Activated CD8-positive, alpha-beta memory T cell treated with anti-CD3 and anti-CD28 coated beads, Interleukin-2, amount 10 ng/mL, durations not matched to agents 7 days and 5 days (primary cell): ENCODE data around the gene OPCML. TPM values are rescaled to one million over a fixed set of nuclear protein-coding genes. Genes with fewer than 3 reads are reported as not detected.

ENCODE experiments used
- ATAC-seq: fragments of 150-1000 bp; cut with Tn5 transposase; one replicate; pipeline ENCODE4 v1.10.0; 2021; ENCODE audit warnings: moderate library complexity
- CTCF ChIA-PET: fragments of 350-600 bp; sonication (Branson Sonifier 250); formaldehyde crosslinking; loops from one replicate; lab custom pipeline; 2021; ENCODE audit warnings: antibody characterized with exemption; lab: Charles Lee
- DNase-seq: peaks from one replicate; pipeline ENCODE4 v3.0.0-alpha.2; 2020
- H3K27ac Mint-ChIP-seq: one replicate; pipeline ENCODE4 v1.8.0; 2021; ENCODE audit warnings: mild to moderate bottlenecking, mixed read lengths
- H3K27me3 Mint-ChIP-seq: one replicate; pipeline ENCODE4 v1.8.0; 2021; ENCODE audit warnings: mixed read lengths
- H3K36me3 Mint-ChIP-seq: one replicate; pipeline ENCODE4 v1.8.0; 2021; ENCODE audit warnings: mild to moderate bottlenecking, mixed read lengths
- H3K4me1 Mint-ChIP-seq: one replicate; pipeline ENCODE4 v1.8.0; 2021; ENCODE audit warnings: mixed read lengths
- H3K4me3 Mint-ChIP-seq: one replicate; pipeline ENCODE4 v1.8.0; 2021; ENCODE audit warnings: mild to moderate bottlenecking, moderate library complexity, mixed read lengths
- H3K9me3 Mint-ChIP-seq: one replicate; pipeline ENCODE4 v1.8.0; 2022; ENCODE audit warnings: low read depth, mixed read lengths
- total RNA-seq, 2 experiments: library from RNA; stranded (reverse); gene quantifications; one replicate each; pipeline ENCODE4 v1.2.3, GENCODE V29; 2021

The OPCML gene
- total RNA-seq, 2 experiments from 2014 or later: not detected

- no peak for DNase-seq
- Mint-ChIP-seq H3K4me3 (no peak overlapping the region), H3K27ac (no peak overlapping the region), H3K27me3 (no peaks in the 10 kb centered on the region), H3K36me3 (no peaks in the 10 kb centered on the region), H3K4me1 (no peaks in the 10 kb centered on the region), H3K9me3 (no peaks in the 10 kb centered on the region)
- no peak for ATAC-seq
- CTCF ChIA-PET: no interaction called here
These were observed 20.6 kb upstream of the OPCML start for GRCh38 chr11:133552938-133553337.

GRCh38 chr11:133551064-133551463 lies 18.8 kb upstream of the OPCML start:
- DNase-seq (no peak), ATAC-seq (no peak)
- no peaks in the 10 kb centered on the region for H3K27me3 Mint-ChIP-seq
- H3K4me3 Mint-ChIP-seq: no peak overlapping the region
- CTCF ChIA-PET: no interaction called here
- peaks cover 2% of the 10 kb centered on the region for H3K9me3 Mint-ChIP-seq
- H3K36me3 Mint-ChIP-seq: no peaks in the 10 kb centered on the region
- H3K27ac Mint-ChIP-seq: no peak overlapping the region
- no peaks in the 10 kb centered on the region for H3K4me1 Mint-ChIP-seq

- CTCF ChIA-PET: no interaction called here
- Mint-ChIP-seq H3K4me1 (no peaks in the 10 kb centered on the region), H3K27me3 (no peaks in the 10 kb centered on the region), H3K27ac (no peak overlapping the region), H3K9me3 (peaks cover 2% of the 10 kb centered on the region), H3K4me3 (no peak overlapping the region), H3K36me3 (no peaks in the 10 kb centered on the region)
- ATAC-seq (no peak), DNase-seq (no peak)
These were observed 17.5 kb upstream of the OPCML start for GRCh38 chr11:133549826-133550225.

GRCh38 chr11:133548641-133549040 lies 16.3 kb upstream of the OPCML start:
- H3K27ac Mint-ChIP-seq: no peak overlapping the region

GRCh38 chr11:133547808-133548494 lies 15.7 kb upstream of the OPCML start:
- Mint-ChIP-seq H3K36me3 (no peaks in the 10 kb centered on the region), H3K9me3 (peaks cover 2% of the 10 kb centered on the region), H3K27ac (no peak overlapping the region), H3K4me1 (no peaks in the 10 kb centered on the region), H3K27me3 (no peaks in the 10 kb centered on the region), H3K4me3 (no peak overlapping the region)
- CTCF ChIA-PET: no interaction called here
- no peak for DNase-seq
- no peak for ATAC-seq

More at GRCh38 chr11:133548641-133549040, 16.3 kb upstream of the OPCML start:
- Mint-ChIP-seq H3K27me3 (no peaks in the 10 kb centered on the region), H3K36me3 (no peaks in the 10 kb centered on the region), H3K4me1 (no peaks in the 10 kb centered on the region), H3K4me3 (no peak overlapping the region), H3K9me3 (peaks cover 2% of the 10 kb centered on the region)
- ATAC-seq (no peak), DNase-seq (no peak)
- CTCF ChIA-PET: no interaction called here

- Mint-ChIP-seq H3K4me1 (no peaks in the 10 kb centered on the region), H3K27ac (no peak overlapping the region), H3K27me3 (no peaks in the 10 kb centered on the region), H3K36me3 (no peaks in the 10 kb centered on the region), H3K4me3 (no peak overlapping the region), H3K9me3 (peaks cover 2% of the 10 kb centered on the region)
- CTCF ChIA-PET: no interaction called here
- ATAC-seq (no peak), DNase-seq (no peak)
These were observed 13.0 kb upstream of the OPCML start for GRCh38 chr11:133545199-133545803.

GRCh38 chr11:133541720-133542095 lies 9.4 kb upstream of the OPCML start:
- Mint-ChIP-seq H3K27ac (no peak overlapping the region), H3K36me3 (no peaks in the 10 kb centered on the region), H3K27me3 (no peaks in the 10 kb centered on the region), H3K9me3 (no peaks in the 10 kb centered on the region), H3K4me3 (no peak overlapping the region), H3K4me1 (no peaks in the 10 kb centered on the region)
- DNase-seq (no peak), ATAC-seq (no peak)
- CTCF ChIA-PET: no interaction called here

GRCh38 chr11:133541021-133541719 lies 8.9 kb upstream of the OPCML start:
- CTCF ChIA-PET: no interaction called here
- ATAC-seq: no peak
- no peaks in the 10 kb centered on the region for H3K9me3 Mint-ChIP-seq
- H3K36me3 Mint-ChIP-seq: no peaks in the 10 kb centered on the region
- H3K4me3 Mint-ChIP-seq: no peak overlapping the region
- H3K27ac Mint-ChIP-seq: no peak overlapping the region
- no peaks in the 10 kb centered on the region for H3K27me3 Mint-ChIP-seq
- H3K4me1 Mint-ChIP-seq: no peaks in the 10 kb centered on the region
- no peak for DNase-seq

GRCh38 chr11:133536198-133536597 lies 3.9 kb upstream of the OPCML start:
- Mint-ChIP-seq H3K27ac (no peak overlapping the region), H3K36me3 (no peaks in the 10 kb centered on the region), H3K4me1 (no peaks in the 10 kb centered on the region), H3K4me3 (no peak overlapping the region), H3K27me3 (peaks cover 23% of the 10 kb centered on the region), H3K9me3 (no peaks in the 10 kb centered on the region)
- DNase-seq (no peak), ATAC-seq (no peak)
- CTCF ChIA-PET: no interaction called here

GRCh38 chr11:133533205-133533604 lies 904 bp upstream of the OPCML start:
- CTCF ChIA-PET: no interaction called here
- ATAC-seq: no peak
- no peak overlapping the region for H3K27ac Mint-ChIP-seq
- H3K9me3 Mint-ChIP-seq: no peaks in the 10 kb centered on the region
- H3K4me3 Mint-ChIP-seq: no peak overlapping the region
- DNase-seq: no peak
- H3K27me3 Mint-ChIP-seq: peaks cover 43% of the 10 kb centered on the region
- H3K4me1 Mint-ChIP-seq: no peaks in the 10 kb centered on the region
- no peaks in the 10 kb centered on the region for H3K36me3 Mint-ChIP-seq

- Mint-ChIP-seq H3K27ac (no peak overlapping the region), H3K9me3 (no peaks in the 10 kb centered on the region), H3K27me3 (peaks cover 43% of the 10 kb centered on the region), H3K36me3 (no peaks in the 10 kb centered on the region), H3K4me3 (no peak overlapping the region), H3K4me1 (no peaks in the 10 kb centered on the region)
- no peak for ATAC-seq
- no peak for DNase-seq
- CTCF ChIA-PET: no interaction called here
These were observed 843 bp downstream of the OPCML start for GRCh38 chr11:133531458-133531857.

- no peaks in the 10 kb centered on the region for H3K4me1 Mint-ChIP-seq
- H3K9me3 Mint-ChIP-seq: no peaks in the 10 kb centered on the region
- H3K36me3 Mint-ChIP-seq: no peaks in the 10 kb centered on the region
- H3K27ac Mint-ChIP-seq: no peak overlapping the region
- H3K4me3 Mint-ChIP-seq: no peak overlapping the region
- no peak for ATAC-seq
- no peak for DNase-seq
- H3K27me3 Mint-ChIP-seq: peaks cover 43% of the 10 kb centered on the region
- CTCF ChIA-PET: no interaction called here
These were observed 1.8 kb downstream of the OPCML start for GRCh38 chr11:133530501-133530835.

GRCh38 chr11:133529807-133530500 lies 2.3 kb downstream of the OPCML start:
- H3K27me3 Mint-ChIP-seq: peaks cover 43% of the 10 kb centered on the region
- no peak for ATAC-seq
- H3K27ac Mint-ChIP-seq: no peak overlapping the region
- no peak overlapping the region for H3K4me3 Mint-ChIP-seq
- CTCF ChIA-PET: no interaction called here
- H3K4me1 Mint-ChIP-seq: no peaks in the 10 kb centered on the region
- no peak for DNase-seq
- no peaks in the 10 kb centered on the region for H3K9me3 Mint-ChIP-seq
- H3K36me3 Mint-ChIP-seq: no peaks in the 10 kb centered on the region

- Mint-ChIP-seq H3K27ac (no peak overlapping the region), H3K4me1 (no peaks in the 10 kb centered on the region), H3K9me3 (no peaks in the 10 kb centered on the region), H3K36me3 (no peaks in the 10 kb centered on the region), H3K4me3 (no peak overlapping the region), H3K27me3 (peaks cover 27% of the 10 kb centered on the region)
- DNase-seq (no peak), ATAC-seq (no peak)
- CTCF ChIA-PET: no interaction called here
These were observed 5.5 kb downstream of the OPCML start for GRCh38 chr11:133526790-133527189.
